ENCODE results near the gene HNRNPUL2. TPM values are rescaled to one million over a fixed set of nuclear protein-coding genes. Genes with fewer than 3 reads are reported as not detected.
A peak's percentile ranks its signal among the peaks of the same experiment; 100 is the strongest.

The HNRNPUL2 gene
- total and polyA plus RNA-seq, 2 of the 8 experiments (the other 6 are each of a cell fraction or from before 2014, with no cell fraction given): 14.9 to 46.4 TPM

DNA sequence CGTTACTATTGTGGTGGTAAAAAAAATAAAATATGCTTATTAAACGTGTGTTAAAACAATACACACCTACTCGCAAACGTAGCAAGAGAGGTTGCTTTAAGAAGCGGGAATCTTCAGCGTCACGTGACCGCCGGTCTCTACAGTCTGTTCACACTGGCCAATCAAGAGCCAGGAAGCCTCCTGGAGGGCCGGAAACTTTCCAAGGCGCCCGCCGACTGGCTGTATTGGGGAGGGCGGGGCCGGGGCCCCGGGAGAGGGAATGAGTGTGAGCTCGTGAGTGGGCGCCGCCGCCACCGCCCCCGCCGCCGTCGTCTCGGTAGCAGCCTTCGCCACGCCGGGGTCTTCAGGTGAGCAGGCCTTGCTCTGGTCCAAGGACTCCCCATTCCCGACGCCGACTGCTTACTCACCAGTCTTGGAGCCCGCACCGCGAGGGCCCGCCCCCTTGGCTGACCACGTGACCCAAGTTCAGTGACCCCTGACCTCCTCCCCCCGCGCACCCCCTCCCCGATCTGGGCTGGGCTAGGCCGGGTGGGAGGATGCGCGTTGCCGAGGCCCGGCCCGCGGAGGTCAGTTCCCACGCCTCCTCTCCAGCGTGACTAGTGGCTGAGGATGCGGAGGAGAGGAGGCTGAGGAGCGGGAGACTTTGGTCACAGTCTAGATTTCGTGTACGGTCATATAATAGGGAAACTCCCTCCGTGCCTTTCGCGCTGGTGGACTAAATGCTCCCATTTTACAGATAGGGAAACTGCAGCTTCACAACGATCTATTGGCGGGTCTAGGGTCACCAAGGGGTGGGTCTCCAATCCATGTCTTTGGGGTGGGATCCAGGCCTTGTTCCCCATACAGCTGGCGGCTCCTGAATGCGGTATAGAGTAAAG is 44.1 kb upstream of the HNRNPUL2 start, which contains the start of gene TAF6L (continued):
- TF ChIP-seq CTBP2 (IDR thresholded peaks at IDR 0.05; ENCODE audit: borderline replicate concordance, insufficient read depth, insufficient read length, low read length) (no peak), POLR2AphosphoS5 (IDR thresholded peaks at IDR 0.05; ENCODE audit: low read depth, low read length) (peak; percentile 88), RBBP5 (IDR thresholded peaks at IDR 0.05; ENCODE audit: borderline replicate concordance, low read depth, low read length) (peak; percentile 36; the same call in 1 of the 2 replicates), YY1 (IDR thresholded peaks at IDR 0.05; ENCODE audit: low read depth, low read length) (no peak), BACH1 (IDR thresholded peaks at IDR 0.05; ENCODE audit: low read length) (peak; percentile 50; the same call in 1 of the 2 replicates), HDAC2 (IDR thresholded peaks at IDR 0.05; ENCODE audit: borderline replicate concordance in 1 of 2, low read depth in 2 of 2, low read length in 2 of 2) (peak in 1 of 2 experiments; percentile 8; a peak in 3 of 4 replicates), TBP (IDR thresholded peaks at IDR 0.05; ENCODE audit: low read depth, low read length) (peak; percentile 64; the same call in 1 of the 2 replicates), POLR2A (IDR thresholded peaks at IDR 0.05; ENCODE audit: control extremely low read depth in 1 of 2, low read depth in 2 of 2, low read length in 2 of 2) (peak; percentile 78 to 95), RFX5 (IDR thresholded peaks at IDR 0.05; ENCODE audit: borderline replicate concordance, low read depth, low read length) (no peak), KDM1A (IDR thresholded peaks at IDR 0.05; ENCODE audit: borderline replicate concordance, low read length) (peak; percentile 97), TAF7 (optimal IDR thresholded peaks at IDR 0.05; ENCODE audit: borderline replicate concordance, low read depth, low read length) (no peak), PHF8 (conservative IDR thresholded peaks at IDR 0.05; ENCODE audit: low read depth, low read length) (peak; percentile 88), SIN3A (conservative IDR thresholded peaks at IDR 0.05 in 1 of 2, IDR thresholded peaks at IDR 0.05 in 1 of 2; ENCODE audit: low read depth in 1 of 2, low read length in 2 of 2) (peak; percentile 45 to 57; a peak in 2 of 4 replicates)
- TF ChIP-seq, protein P1, sequence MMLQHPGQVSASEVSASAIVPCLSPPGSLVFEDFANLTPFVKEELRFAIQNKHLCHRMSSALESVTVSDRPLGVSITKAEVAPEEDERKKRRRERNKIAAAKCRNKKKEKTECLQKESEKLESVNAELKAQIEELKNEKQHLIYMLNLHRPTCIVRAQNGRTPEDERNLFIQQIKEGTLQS (IDR thresholded peaks at IDR 0.05; ENCODE audit: insufficient read depth, low read depth, low read length): peak; percentile 75
- TF ChIP-seq, protein P2, sequence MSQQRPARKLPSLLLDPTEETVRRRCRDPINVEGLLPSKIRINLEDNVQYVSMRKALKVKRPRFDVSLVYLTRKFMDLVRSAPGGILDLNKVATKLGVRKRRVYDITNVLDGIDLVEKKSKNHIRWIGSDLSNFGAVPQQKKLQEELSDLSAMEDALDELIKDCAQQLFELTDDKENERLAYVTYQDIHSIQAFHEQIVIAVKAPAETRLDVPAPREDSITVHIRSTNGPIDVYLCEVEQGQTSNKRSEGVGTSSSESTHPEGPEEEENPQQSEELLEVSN (IDR thresholded peaks at IDR 0.05): peak; percentile 93
- TF ChIP-seq, protein P3, sequence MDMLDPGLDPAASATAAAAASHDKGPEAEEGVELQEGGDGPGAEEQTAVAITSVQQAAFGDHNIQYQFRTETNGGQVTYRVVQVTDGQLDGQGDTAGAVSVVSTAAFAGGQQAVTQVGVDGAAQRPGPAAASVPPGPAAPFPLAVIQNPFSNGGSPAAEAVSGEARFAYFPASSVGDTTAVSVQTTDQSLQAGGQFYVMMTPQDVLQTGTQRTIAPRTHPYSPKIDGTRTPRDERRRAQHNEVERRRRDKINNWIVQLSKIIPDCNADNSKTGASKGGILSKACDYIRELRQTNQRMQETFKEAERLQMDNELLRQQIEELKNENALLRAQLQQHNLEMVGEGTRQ (IDR thresholded peaks at IDR 0.05; ENCODE audit: low read length): peak; percentile 93
